ES-I3 (cell line): ENCODE measurements around the gene RAPGEF1.

Experiments
- H3K36me3 ChIP-seq: 2 replicates; pipeline ENCODE4 v1.6.1; 2013; ENCODE audit warnings: mild to moderate bottlenecking, low read length, control low read depth, moderate library complexity; ENCODE audit not compliant: insufficient read depth
- H3K4me1 ChIP-seq: 2 replicates; pipeline ENCODE4 v1.6.1; 2013; ENCODE audit warnings: mild to moderate bottlenecking, control low read depth, low read length; ENCODE audit not compliant: insufficient read depth
- H3K9ac ChIP-seq: 2 replicates; pipeline ENCODE4 v1.6.1; 2013; ENCODE audit warnings: low read depth, mild to moderate bottlenecking, low read length, moderate library complexity
- H3K9me3 ChIP-seq: 2 replicates; pipeline ENCODE4 v1.6.1; 2013; ENCODE audit warnings: mild to moderate bottlenecking, low read length, moderate library complexity; ENCODE audit not compliant: control insufficient read depth, insufficient read depth

The RAPGEF1 gene

GRCh38 chr9:131578731-131579504 lies 161.0 kb downstream of the RAPGEF1 start:
- H3K4me1 ChIP-seq, result no peaks in the 10 kb centered on the region
- H3K9me3 ChIP-seq, result no peaks in the 10 kb centered on the region
- H3K9ac ChIP-seq, result no peak overlapping the region
- H3K36me3 ChIP-seq, result peaks cover 10% of the 10 kb centered on the region

GRCh38 chr9:131578021-131578420 lies 161.9 kb downstream of the RAPGEF1 start:
- Histone ChIP-seq H3K9ac (no peak overlapping the region), H3K36me3 (peaks cover 10% of the 10 kb centered on the region; the same call in 1 of the 2 replicates), H3K4me1 (no peaks in the 10 kb centered on the region), H3K9me3 (no peaks in the 10 kb centered on the region)

- Histone ChIP-seq H3K9ac (no peak overlapping the region), H3K9me3 (no peaks in the 10 kb centered on the region), H3K4me1 (no peaks in the 10 kb centered on the region), H3K36me3 (peaks cover 5% of the 10 kb centered on the region; the same call in 1 of the 2 replicates)
Measured at GRCh38 chr9:131577005-131578000, 162.6 kb downstream of the RAPGEF1 start.

GRCh38 chr9:131575946-131576853 lies 163.7 kb downstream of the RAPGEF1 start:
- no peaks in the 10 kb centered on the region for H3K9me3 ChIP-seq
- no peak overlapping the region for H3K9ac ChIP-seq
- peaks cover 5% of the 10 kb centered on the region; the same call in 1 of the 2 replicates for H3K36me3 ChIP-seq
- no peaks in the 10 kb centered on the region for H3K4me1 ChIP-seq

- no peaks in the 10 kb centered on the region for H3K4me1 ChIP-seq
- peaks cover 5% of the 10 kb centered on the region; the same call in 1 of the 2 replicates for H3K36me3 ChIP-seq
- H3K9me3 ChIP-seq, result no peaks in the 10 kb centered on the region
- H3K9ac ChIP-seq, result no peak overlapping the region
Measured at GRCh38 chr9:131574730-131575640, 164.9 kb downstream of the RAPGEF1 start.

- Histone ChIP-seq H3K9me3 (no peaks in the 10 kb centered on the region), H3K9ac (no peak overlapping the region), H3K36me3 (no peaks in the 10 kb centered on the region; the same call in 1 of the 2 replicates), H3K4me1 (no peaks in the 10 kb centered on the region)
Measured at GRCh38 chr9:131567910-131568309, 172.0 kb downstream of the RAPGEF1 start.

GRCh38 chr9:131566158-131566557 lies 173.7 kb downstream of the RAPGEF1 start:
- no peak overlapping the region for H3K9ac ChIP-seq
- no peaks in the 10 kb centered on the region; the same call in 1 of the 2 replicates for H3K36me3 ChIP-seq
- H3K9me3 ChIP-seq, result peaks cover 5% of the 10 kb centered on the region; the same call in 1 of the 2 replicates
- H3K4me1 ChIP-seq, result no peaks in the 10 kb centered on the region

GRCh38 chr9:131565369-131565768 lies 174.5 kb downstream of the RAPGEF1 start:
- no peaks in the 10 kb centered on the region; the same call in 1 of the 2 replicates for H3K36me3 ChIP-seq
- no peaks in the 10 kb centered on the region for H3K4me1 ChIP-seq
- H3K9ac ChIP-seq, result no peak overlapping the region
- H3K9me3 ChIP-seq, result peaks cover 9% of the 10 kb centered on the region; the same call in 1 of the 2 replicates

GRCh38 chr9:131562032-131562959 lies 177.6 kb downstream of the RAPGEF1 start:
- Histone ChIP-seq H3K36me3 (no peaks in the 10 kb centered on the region), H3K9ac (no peak overlapping the region), H3K9me3 (peaks cover 9% of the 10 kb centered on the region; the same call in 1 of the 2 replicates), H3K4me1 (no peaks in the 10 kb centered on the region)

GRCh38 chr9:131559421-131560000 lies 180.4 kb downstream of the RAPGEF1 start:
- peaks cover 9% of the 10 kb centered on the region; the same call in 1 of the 2 replicates for H3K9me3 ChIP-seq
- H3K4me1 ChIP-seq, result no peaks in the 10 kb centered on the region
- H3K9ac ChIP-seq, result no peak overlapping the region
- no peaks in the 10 kb centered on the region for H3K36me3 ChIP-seq

GRCh38 chr9:131557855-131558548 lies 181.9 kb downstream of the RAPGEF1 start:
- Histone ChIP-seq H3K9ac (no peak overlapping the region), H3K9me3 (peaks cover 12% of the 10 kb centered on the region; the same call in 1 of the 2 replicates), H3K4me1 (no peaks in the 10 kb centered on the region), H3K36me3 (no peaks in the 10 kb centered on the region)
